Activated CD8-positive, alpha-beta memory T cell treated with anti-CD3 and anti-CD28 coated beads for 4 hours (primary cell): ENCODE results near the gene HIC2.
"Not testable (repeated sequence)": the region's sequence is repeated elsewhere in the genome, so short reads cannot be mapped to it uniquely, and the experiment has no call there.

Source experiments
- DNase-seq, 2 donors: peaks; one replicate each; pipeline ENCODE4 v3.0.0-alpha.2; 2020; ENCODE audit warnings: low read depth in 2 of 2

The HIC2 gene, protein sequence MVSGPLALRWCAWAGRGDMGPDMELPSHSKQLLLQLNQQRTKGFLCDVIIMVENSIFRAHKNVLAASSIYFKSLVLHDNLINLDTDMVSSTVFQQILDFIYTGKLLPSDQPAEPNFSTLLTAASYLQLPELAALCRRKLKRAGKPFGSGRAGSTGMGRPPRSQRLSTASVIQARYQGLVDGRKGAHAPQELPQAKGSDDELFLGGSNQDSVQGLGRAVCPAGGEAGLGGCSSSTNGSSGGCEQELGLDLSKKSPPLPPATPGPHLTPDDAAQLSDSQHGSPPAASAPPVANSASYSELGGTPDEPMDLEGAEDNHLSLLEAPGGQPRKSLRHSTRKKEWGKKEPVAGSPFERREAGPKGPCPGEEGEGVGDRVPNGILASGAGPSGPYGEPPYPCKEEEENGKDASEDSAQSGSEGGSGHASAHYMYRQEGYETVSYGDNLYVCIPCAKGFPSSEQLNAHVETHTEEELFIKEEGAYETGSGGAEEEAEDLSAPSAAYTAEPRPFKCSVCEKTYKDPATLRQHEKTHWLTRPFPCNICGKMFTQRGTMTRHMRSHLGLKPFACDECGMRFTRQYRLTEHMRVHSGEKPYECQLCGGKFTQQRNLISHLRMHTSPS

DNA sequence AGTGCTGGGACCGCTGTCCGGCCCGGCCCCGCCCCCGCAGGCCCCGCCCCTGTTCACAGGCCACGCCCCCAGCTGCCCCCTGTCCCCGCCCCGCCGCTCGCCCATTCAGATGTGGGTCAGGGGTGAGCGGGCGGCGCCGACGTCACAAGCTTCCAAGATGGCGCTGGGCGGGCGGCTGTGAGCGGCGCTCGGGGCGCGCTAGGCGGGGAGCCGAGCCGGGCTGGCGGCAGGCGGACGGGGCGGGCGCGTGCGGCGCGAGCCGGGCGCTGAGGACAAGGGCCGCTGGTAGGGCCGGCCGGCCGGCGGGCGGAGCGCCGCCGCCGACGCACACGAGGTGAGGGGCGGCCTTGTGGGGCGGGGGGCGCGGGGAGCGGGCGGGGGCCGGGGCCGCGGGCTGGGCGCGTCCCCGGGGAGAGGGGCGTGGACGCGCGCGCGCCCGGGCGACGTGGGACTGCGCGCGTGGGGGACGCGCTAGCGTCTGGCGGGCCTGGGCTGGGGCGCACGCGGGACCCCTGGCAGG lies at the start of gene HIC2:
HIC2 (plus strand) TSS at position 145 of the 520 bp plus-strand sequence. CDS start 25,461 bp downstream, outside the sequence.
- not testable (repeated sequence) for DNase-seq

DNA sequence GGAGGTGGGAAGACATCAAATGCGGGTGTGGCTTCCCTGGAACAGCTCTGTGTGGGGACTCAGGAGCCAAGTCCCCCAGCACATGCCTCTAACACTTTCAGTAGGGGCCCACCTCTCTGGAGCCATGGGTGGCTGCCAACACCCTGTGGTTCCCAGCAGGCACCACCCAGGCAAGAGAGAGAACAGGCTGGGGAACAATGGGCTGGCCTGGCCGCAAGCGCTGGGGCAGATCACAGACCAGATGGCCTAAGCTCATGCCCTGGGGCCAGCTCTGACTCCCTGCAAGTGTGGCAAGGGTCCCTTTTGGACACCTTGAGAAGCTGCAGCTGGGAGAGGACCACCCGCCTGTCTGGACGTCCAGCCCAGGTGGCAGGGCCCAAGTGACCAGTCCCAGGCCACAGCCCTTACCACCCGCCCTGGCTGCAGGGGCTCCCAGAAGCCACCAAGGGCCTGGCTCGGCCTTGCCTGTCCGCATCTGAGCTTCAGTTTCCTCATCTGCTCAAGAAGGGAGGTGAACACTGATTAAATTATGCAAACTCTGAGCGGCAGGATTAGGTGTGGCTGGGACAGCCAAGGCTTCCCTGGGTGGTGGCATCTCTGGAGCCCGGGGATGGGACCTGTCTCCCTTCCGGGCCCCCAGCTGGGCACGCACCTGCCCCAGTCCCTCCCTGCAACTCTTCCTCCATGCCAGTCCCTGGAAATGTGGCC lies 48.4 kb upstream of the HIC2 start:
- DNase-seq, result not testable (repeated sequence)

DNA sequence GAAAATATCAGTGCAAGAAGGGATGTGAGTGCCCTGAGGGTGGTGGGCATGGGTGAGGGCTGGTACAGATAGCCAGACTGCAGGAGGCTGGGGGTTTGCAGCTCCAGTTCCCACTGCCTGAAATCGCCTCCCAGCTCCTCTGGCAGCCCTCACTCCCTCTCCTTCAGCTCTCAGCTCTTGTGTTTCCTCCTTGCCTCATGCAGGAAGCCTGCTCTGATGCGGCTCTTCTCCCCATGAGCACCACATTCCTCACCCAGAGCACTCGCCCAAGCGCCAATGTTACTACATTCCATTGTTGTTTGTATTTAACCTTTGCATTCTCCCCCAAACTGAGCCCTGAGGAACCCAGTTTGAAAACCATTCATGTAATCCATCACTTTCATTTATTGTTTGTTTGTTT lies 41.3 kb upstream of the HIC2 start:
- not testable (repeated sequence) for DNase-seq

DNA sequence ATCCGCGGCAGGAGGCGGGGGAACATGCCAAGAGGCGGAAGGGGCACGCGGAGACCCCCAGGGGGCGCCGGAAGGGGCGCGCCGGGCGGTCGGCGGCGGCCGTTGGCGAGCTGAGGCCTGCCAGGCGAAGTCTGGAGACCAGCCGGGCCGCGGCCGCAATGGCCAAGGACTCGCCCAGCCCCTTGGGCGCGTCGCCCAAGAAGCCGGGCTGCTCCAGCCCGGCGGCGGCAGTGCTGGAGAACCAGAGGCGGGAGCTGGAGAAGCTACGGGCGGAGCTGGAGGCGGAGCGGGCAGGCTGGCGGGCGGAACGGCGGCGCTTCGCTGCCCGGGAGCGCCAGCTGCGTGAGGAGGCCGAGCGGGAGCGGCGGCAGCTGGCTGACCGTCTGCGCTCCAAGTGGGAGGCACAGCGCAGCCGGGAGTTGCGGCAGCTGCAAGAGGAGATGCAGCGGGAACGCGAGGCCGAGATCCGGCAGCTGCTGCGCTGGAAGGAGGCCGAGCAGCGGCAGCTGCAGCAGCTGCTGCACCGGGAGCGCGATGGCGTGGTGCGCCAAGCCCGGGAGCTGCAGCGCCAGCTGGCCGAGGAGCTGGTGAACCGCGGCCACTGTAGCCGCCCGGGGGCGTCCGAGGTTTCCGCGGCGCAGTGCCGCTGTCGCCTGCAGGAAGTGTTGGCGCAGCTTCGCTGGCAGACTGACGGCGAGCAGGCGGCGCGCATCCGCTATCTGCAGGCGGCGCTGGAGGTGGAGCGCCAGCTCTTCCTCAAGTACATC lies 33.3 kb upstream of the HIC2 start, which contains the start of gene RIMBP3B:
RIMBP3B (plus strand) TSS at position 51 of the 767 bp plus-strand sequence; CDS start at position 159, 108 bp downstream.
- DNase-seq, result not testable (repeated sequence)

DNA sequence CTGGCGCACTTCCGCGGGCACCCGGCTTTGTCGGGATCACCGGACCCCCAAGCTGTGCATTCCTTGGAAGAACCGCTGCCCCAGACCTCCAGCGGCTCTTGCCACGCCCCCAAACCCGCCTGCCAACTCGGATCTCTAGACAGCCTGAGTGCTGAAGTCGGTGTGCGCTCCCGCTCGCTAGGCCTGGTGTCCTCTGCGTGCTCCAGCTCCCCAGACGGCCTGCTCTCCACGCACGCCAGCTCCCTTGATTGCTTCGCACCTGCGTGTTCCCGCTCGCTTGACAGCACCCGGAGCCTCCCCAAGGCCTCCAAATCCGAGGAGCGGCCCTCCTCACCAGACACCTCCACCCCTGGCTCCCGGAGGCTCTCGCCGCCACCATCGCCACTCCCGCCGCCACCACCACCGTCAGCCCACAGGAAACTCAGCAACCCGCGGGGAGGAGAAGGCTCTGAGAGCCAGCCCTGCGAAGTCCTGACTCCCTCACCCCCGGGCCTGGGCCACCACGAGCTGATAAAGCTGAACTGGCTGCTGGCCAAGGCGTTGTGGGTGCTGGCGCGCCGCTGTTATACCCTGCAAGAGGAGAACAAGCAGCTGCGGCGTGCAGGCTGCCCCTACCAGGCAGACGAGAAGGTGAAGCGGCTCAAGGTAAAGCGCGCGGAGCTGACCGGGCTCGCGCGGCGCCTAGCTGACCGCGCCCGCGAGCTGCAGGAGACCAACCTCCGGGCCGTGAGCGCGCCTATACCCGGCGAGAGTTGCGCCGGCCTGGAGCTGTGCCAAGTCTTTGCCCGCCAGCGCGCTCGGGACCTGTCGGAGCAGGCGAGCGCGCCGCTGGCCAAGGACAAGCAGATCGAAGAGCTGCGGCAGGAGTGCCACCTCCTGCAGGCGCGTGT lies 32.5 kb upstream of the HIC2 start:
- not testable (repeated sequence) for DNase-seq

DNA sequence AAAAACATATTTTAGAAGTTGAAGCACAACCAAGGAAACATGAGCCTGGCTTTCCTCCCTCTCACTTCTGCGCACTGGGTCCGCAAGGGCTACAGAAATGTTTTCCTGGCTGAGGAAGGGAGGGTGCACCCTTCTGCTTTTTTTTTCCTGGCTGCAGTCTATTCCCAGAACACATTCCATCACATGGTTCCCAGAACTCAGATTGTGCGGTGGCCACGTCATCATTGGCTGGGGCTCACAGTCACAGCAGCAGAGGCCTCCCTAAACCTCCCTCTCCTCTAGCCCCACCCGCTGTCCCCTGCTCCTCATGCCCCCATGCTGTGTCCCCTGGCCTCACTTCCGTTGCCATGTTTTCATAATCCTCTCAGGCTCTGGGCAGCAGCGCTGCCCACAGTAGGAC lies 27.7 kb upstream of the HIC2 start:
- not testable (repeated sequence) for DNase-seq

DNA sequence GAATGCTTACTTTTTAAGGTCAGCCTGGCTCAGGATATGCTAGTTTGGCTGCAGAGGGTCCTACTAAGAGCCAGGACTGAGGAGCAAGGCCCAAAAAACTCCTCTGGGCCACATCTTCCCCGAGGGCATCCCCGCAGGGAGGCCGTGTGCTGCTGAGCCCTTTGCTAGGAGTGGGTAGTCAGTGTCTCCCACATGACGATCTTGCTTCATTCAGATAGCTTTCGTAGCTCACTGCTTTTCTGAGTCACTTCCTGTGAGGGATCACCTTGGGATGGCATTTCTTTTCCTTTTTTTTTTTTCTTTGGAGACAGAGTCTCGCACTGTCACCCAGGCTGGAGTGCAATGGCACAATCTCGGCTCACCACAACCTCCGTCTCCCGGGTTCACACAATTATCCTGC lies 27.2 kb upstream of the HIC2 start:
- DNase-seq, result not testable (repeated sequence)

DNA sequence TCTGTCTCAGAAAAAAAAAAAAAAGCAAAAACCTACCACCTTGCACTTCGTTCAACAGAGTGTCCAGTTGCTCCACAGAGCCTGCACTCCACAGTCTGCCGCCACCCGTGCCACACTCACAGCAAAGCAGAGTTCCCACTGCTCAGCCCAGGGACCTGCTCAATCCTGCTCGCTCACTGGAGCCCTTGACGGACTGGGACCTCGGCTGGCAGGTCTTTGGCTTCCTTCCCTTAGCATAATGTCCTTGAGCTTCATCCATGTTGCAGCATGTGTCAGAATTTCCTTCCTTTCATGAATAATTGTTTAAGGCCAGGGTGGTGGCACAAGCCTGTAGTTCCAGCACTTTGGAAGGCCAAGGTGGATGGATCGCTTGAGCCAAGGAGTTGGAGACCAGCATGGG lies 22.6 kb upstream of the HIC2 start:
- DNase-seq, result not testable (repeated sequence)

DNA sequence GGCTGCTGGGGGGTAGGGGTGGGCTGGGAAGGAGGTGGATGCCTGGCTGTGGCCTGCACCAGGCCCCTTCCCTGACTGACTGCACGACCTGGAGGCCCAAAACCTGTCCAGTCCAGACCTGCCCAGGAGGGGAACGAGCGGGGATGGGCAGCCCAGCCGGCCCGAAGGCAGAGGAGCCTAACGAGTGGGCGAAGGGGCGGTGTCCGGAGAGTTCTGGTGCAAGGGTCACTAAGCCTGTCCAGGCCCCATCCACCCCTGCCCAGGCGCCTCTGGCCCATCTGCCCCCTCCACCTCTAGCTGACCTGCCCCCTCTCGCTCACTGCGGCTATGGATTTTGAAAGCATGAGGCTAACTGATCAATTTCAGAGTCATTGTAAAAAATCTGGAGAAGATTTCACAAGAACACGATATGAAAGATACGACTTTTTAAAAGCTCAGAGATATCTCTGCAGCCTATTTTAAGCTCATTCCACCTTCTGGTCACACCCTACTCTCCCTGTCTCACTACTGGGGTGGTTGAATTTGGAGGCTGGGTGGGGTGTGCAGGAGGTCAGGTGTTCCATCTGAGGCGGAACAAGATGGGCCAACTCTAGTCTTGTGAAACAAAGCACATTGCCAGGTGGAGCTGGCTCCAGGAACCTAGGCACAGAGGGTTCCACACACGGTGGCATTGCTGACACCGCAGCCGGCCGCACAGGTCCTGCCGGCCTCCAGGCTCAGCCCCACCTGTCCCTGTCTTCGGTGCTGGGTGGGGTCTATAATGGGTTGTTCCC lies 15.8 kb upstream of the HIC2 start:
- DNase-seq, result not testable (repeated sequence)

DNA sequence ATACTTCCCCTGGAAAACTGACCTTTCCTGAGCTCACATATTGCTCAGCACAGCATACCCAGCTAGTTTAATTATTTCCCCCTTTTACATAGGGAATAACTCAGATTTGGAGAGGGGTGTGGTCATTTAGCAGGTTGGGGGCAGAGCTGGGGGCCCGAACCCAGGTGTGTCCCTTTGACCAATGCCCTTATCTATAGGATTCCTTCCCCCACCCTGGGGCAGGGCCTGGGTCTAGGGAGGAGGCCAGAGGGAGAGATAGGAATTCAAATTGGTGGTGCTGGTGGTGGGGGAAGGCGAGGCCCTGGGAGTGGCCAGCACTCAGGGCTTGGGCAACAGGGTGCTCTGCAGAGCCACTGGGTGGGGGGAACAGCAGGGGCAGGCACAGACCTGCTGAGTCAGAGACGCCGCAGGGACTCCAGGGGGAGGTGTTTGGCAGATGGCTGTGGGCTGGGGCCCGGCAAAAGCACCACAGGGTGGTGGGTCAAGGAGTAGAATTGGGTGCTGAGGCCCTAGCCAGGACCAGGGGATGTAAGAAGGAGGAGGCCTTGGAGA lies 14.3 kb upstream of the HIC2 start:
- not testable (repeated sequence) for DNase-seq

DNA sequence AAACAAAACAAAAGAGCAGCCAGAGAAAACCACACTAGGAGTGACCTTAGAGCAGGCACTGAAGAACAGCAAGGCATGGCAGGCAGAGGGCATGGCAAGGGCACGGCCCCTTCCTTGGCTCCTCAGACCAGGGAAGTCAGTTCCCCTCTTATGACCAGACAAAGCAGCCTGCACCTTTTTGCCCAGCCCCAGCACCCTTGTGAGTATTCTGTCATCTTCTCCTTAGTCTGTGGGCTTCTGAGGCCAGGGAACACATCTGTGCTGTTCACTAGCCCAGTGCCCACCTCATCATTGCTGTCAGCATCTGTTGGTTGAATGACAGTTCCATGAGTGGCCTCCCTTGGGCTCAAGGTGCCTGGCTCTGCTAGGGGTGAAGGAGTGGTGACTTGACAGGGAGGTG lies 10.0 kb upstream of the HIC2 start:
- DNase-seq, result not testable (repeated sequence)

DNA sequence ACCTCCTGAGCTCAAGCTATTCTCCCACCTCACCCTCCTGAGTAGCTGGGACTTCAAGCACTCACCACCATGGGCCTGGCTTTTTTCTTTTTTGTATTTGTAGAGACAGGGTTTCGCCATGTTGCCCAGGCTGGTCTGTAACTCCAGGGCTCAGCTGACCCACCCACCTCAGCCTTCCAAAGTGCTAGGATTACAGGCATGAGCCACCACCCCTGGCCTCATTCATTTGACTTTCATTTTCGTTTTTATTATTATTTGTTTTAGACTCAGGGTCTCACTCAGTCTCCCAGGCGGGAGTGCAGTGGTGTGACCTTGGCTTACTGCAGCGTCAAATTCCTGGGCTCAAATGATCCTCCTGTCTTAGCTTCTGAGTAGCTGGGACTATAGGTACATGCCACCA lies 9.4 kb upstream of the HIC2 start:
- not testable (repeated sequence) for DNase-seq

DNA sequence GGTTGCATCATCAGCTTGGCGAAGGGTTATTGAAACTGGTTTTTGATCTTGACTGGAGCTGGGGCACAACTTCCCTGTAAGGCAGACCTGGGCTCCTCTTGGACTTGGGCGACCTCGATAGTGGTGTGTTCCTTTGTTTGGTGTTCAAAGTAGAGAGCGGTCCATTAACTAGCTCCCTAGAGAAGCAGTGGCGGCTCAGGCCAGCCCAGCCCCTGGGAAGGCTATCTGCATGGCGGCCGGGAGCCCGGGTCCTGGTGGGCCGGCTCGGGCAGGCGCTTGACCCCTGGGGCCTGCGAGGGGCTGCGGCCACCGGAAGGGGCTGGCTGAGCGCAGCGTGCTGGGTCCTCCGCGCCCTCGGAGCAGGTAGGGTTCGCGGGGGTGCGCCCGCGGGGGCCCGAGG lies 796 bp upstream of the HIC2 start:
- DNase-seq, result not testable (repeated sequence)

DNA sequence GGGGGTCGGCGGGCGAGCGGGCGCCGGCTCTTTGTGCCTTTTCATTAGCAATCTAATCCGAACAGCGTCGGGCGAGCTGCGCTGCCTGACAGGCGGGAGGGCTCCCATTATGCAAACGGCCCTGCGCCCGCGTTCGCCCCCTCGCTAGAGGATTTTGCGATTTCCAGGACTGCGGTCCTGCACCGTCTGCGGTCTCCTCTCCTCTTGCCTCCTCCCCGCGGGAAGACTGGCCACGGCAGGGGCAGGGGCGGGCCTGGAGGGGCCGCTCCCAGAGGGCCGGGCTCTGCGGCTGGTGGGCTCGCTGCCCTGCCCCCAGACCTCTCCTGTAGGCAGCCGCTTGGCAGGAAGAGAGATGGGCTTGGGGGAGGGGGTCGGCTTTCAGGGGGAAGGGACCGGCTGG lies 682 bp downstream of the HIC2 start:
- not testable (repeated sequence) for DNase-seq

DNA sequence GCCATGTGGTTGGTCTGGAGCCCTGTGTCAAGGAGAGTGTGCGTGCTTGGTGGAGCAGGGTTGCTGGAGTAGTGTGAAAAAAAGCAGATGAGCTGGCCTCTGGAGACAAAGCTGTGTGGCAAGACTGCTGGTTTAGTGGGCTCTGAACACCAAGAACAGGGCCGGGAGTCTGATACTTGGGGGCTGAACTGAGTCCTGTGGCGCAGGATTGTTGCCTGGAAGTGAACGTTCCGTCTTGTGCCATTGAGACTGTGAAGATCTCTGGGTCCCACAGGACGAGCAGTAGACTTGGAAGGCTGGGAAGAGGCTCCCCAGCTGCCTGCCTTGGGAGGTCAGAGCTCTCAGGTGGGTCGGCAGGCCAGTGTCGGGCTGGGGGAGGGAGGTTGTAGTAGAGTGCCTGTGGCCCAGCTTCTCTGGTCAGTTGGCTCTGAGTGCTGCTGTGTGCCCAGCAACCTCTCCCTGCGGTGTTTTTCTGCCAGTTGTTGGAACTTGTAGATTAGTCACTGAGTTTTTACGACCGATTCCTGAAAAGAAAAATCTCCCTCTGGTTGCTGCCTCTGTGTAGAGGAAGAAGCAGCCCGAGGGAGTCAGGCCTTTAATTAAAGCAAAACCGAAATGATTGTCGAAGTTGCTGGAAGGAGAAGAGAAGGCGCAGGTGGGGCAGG lies 1.9 kb downstream of the HIC2 start:
- DNase-seq, result not testable (repeated sequence)

DNA sequence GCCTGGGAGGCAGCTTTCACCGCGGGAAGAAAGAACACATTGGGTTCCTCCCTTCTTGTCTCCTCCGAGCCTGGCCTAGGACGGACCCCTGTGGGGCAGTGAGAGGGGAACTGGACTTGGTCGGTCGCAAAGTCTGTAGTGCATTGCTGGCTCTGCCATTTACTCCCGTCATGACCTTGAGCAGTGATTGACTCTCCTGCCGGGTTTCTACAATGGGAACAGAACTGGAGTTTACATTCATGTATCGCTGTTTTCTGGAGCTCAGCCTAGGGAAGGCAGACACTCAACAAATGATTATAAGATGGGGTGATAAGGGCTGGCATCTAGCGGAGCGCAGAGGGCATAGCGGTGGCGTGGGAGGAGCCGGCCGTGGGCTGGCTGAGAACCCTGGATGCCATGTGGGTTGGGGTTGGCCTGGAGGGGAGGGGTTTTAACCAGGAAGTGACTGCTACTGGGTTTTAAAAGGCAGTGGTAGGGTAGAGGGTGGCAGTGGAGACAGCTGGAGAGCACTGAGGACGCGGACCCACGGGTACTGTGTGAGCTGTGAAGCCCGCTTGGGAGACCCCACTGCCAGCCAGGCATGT lies 3.1 kb downstream of the HIC2 start:
- not testable (repeated sequence) for DNase-seq

DNA sequence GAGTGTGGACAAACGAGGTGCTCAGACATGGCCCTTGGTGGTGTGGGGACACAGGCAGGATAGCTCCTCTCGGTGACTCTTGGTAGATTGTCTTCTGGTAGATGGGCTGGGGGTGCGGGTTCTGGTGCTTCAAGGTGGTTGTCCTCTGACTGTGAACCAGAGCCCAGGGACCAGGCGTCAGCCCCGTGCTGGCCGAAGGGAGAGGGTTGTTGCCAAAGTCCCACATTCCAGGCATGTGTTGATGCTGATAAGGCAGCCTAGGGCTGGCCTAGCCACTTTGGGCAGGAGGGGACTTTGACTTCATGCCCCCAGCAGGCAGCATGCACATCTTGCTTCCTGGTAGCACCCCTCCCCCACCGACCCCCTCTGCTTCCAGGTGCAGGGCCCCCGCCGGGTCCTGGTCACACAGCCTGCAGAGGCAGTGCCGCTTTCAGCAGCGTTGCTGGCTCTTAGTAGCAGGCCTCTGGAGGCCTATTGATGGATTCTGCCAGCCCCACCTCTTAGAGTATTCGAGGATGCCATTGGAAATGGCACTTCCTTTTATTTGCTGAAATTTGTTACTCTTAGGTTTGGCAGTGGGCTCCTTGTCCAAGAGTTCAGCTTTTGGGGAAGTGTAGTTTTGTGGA lies 7.0 kb downstream of the HIC2 start:
- DNase-seq, result not testable (repeated sequence)
